Activated naive CD4-positive, alpha-beta T cell treated with anti-CD3 and anti-CD28 coated beads for 36 hours (primary cell): ENCODE data around the gene PRDX6. TPM values are rescaled to one million over a fixed set of nuclear protein-coding genes. Genes with fewer than 3 reads are reported as not detected.
A peak's percentile ranks its signal among the peaks of the same experiment; 100 is the strongest.

ENCODE experiments used
- CTCF ChIA-PET: fragments of 350-600 bp; sonication (Branson Sonifier 250); formaldehyde crosslinking; loops from one replicate; lab custom pipeline; 2021; ENCODE audit warnings: antibody characterized with exemption; lab: Charles Lee
- DNase-seq: peaks from one replicate; pipeline ENCODE4 v3.0.0-alpha.2; 2020
- H3K27ac Mint-ChIP-seq: one replicate; pipeline ENCODE4 v1.8.0; 2021; ENCODE audit warnings: mild to moderate bottlenecking, mixed read lengths
- H3K27me3 Mint-ChIP-seq: one replicate; pipeline ENCODE4 v1.8.0; 2021; ENCODE audit warnings: low read depth, mixed read lengths
- H3K36me3 Mint-ChIP-seq: one replicate; pipeline ENCODE4 v1.8.0; 2021; ENCODE audit warnings: low read depth, mixed read lengths
- H3K4me1 Mint-ChIP-seq: one replicate; pipeline ENCODE4 v1.8.0; 2021; ENCODE audit warnings: low read depth, mixed read lengths
- H3K4me3 Mint-ChIP-seq: one replicate; pipeline ENCODE4 v1.8.0; 2021; ENCODE audit warnings: mild to moderate bottlenecking, moderate library complexity, mixed read lengths
- H3K9me3 Mint-ChIP-seq: one replicate; pipeline ENCODE4 v1.8.0; 2021; ENCODE audit warnings: mixed read lengths
- intact Hi-C: fragments of 100-400 bp; cut with micrococcal nuclease; formaldehyde crosslinking; loops from one replicate; pipeline ENCODE4 v1.15.1; 2023
- total RNA-seq, 2 experiments: library from RNA; stranded (reverse); gene quantifications; one replicate each; pipeline ENCODE4 v1.2.3, GENCODE V29; 2021

Gene PRDX6, protein sequence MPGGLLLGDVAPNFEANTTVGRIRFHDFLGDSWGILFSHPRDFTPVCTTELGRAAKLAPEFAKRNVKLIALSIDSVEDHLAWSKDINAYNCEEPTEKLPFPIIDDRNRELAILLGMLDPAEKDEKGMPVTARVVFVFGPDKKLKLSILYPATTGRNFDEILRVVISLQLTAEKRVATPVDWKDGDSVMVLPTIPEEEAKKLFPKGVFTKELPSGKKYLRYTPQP
- total RNA-seq, result 100 to 1,000 TPM; 147 to 150 TPM

DNA sequence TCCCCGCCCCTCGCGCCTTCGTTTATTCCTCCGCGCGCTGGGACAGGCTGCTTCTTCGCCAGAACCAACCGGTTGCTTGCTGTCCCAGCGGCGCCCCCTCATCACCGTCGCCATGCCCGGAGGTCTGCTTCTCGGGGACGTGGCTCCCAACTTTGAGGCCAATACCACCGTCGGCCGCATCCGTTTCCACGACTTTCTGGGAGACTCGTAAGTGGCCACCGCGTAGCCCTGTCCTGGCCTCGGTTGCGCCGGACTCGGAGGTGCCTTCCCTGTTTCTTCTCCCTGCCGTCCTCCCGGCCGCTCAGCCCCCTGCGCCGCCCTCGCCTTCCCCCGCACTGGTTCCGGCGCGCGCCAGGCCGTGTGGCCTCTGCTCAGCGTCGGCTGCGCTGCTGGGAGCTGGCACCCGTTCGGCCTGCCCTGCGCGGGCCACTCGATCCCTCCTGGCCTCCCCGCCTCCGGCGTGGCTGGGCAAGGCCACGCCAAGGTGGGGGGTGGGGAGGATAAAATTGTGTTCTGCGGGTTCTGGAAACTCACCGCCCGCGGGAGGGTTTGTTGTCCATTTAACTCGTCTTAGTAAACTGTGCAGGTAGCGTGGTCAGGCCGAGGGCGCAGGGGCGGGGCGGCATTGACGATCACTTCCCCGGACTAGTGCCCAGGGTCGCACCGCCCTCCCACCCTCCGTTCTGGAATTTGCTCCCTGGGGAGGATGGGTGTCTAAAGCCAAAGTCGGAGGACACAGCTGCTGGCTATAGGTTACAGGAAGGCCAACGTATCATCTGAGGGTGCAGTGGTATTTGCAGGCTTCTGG, at the start of gene PRDX6:
Gene PRDX6 (plus strand): TSS at position 50 of the 808 bp plus-strand sequence. CDS start 63 bp downstream, at position 113.
- CTCF ChIA-PET, result interaction anchor here (0.6 to 4.7 kb wide), 5 partner anchors 8 to 410 kb away, joined by 3 to 31 read pairs (median 4); no protein-coding TSS in a partner anchor
- Mint-ChIP-seq H3K4me1 (peaks cover 65% of the 10 kb centered on the region), H3K4me3 (peak within 1 kb of the TSS; percentile 91), H3K27ac (peak within 1 kb of the TSS; percentile 93), H3K9me3 (no peaks in the 10 kb centered on the region), H3K36me3 (peaks cover 21% of the 10 kb centered on the region), H3K27me3 (no peaks in the 10 kb centered on the region)
- DNase-seq, result peak; percentile 85
- intact Hi-C loops, result loop anchor here (1.0 to 10.0 kb wide), 9 partner anchors 46 to 1547 kb away; partner anchors contain the start of genes KLHL20, MRPS14, RC3H1 and ZBTB37

DNA sequence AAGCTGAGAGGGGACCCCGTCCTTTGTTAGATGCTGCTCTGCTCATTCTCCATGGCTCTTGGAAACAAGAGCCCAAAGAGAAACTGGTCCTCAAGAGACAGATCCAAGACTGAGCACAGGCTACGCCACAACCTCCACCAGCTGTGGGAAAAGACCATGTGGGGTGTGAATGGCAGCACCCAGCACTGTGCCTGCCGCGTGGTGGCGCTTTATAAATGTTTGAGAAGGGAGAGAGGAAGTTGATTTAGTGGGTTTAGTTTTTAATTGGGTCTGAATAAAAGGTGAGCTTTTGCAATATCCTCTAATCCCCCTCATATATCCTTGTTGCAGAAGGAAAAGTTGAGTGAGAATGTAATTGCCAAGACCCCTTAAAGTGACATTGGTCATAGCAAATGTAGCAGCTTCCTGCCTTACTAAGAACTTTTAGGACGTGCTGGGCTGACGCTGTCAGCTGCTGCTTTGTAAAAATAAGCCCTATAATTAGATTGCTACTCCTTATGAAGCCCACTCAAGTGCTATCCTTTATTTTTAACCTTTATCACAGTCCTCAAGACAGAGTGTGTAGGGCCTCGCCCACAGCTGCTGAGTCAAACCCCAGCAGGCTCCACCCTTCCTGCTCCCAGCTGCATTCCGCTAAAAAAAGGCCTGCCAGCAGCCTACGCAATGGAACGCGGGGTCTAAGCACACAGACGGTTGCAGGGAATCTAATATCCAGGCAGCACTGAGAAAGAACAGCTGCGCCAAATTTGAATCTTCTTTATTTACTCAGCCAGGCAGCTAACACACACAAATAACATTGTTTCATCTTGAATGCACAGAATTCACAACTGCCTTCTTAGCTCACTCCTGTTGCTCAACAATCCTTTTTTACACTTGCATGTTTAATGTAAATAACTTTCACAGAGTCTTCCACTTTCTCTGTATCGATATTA, 47.4 kb upstream of the PRDX6 start:
- Mint-ChIP-seq H3K27ac (peak overlapping the region; percentile 43), H3K27me3 (no peaks in the 10 kb centered on the region), H3K4me1 (peaks cover 16% of the 10 kb centered on the region), H3K36me3 (no peaks in the 10 kb centered on the region), H3K9me3 (no peaks in the 10 kb centered on the region), H3K4me3 (peak overlapping the region; percentile 42)
- CTCF ChIA-PET, result interaction anchor here (0.6 to 3.6 kb wide), 34 partner anchors 8 to 1314 kb away, joined by 3 to 32 read pairs (median 4); partner anchors contain the start of genes CENPL, DARS2, KLHL20 and PRDX6
- intact Hi-C loops, result loop anchor here (1.0 to 5.0 kb wide), 4 partner anchors 199 to 788 kb away; partner anchors contain the start of gene RABGAP1L
- DNase-seq, result peak; percentile 86

DNA sequence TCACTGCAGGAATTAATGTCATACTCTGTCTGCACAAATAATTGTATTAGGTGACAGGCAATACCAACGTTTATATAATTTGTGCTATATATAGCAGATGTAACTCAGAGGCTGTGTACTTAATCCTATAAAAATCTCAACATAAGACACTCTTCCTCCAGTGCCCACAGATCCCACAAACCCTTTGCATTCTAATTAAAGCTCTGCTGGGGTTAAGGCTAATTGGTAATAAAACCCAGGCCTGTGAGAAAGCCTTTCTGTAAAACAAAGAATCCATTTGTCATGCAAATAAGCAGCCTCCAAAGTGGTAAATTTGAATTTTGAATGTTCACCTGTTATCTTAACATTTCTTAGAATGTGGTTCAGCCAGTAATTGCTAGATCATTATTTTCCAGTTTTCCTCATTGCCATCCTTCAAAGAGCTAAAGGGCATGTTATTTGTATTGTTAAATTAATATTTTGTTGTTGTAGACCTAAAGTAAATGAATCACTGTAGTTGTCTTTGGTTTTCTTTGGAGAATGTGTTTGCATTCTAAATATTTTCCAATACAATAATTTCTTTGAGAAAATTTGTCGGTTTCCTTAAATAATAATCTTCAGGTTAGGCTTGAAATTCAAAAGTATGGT, 46.3 kb upstream of the PRDX6 start:
- Mint-ChIP-seq H3K27me3 (no peaks in the 10 kb centered on the region), H3K4me3 (no peak overlapping the region), H3K36me3 (no peaks in the 10 kb centered on the region), H3K27ac (no peak overlapping the region), H3K9me3 (no peaks in the 10 kb centered on the region), H3K4me1 (peaks cover 16% of the 10 kb centered on the region)
- DNase-seq, result no peak
- intact Hi-C loops, result loop anchor here (1.0 to 5.0 kb wide), 12 partner anchors 47 to 787 kb away; partner anchors contain the start of genes CENPL, DARS2, PRDX6 and RABGAP1L
- CTCF ChIA-PET, result interaction anchor here (0.6 to 3.6 kb wide), 21 partner anchors 8 to 683 kb away, joined by 3 to 32 read pairs (median 4); partner anchors contain the start of genes CENPL, DARS2, KLHL20 and PRDX6

DNA sequence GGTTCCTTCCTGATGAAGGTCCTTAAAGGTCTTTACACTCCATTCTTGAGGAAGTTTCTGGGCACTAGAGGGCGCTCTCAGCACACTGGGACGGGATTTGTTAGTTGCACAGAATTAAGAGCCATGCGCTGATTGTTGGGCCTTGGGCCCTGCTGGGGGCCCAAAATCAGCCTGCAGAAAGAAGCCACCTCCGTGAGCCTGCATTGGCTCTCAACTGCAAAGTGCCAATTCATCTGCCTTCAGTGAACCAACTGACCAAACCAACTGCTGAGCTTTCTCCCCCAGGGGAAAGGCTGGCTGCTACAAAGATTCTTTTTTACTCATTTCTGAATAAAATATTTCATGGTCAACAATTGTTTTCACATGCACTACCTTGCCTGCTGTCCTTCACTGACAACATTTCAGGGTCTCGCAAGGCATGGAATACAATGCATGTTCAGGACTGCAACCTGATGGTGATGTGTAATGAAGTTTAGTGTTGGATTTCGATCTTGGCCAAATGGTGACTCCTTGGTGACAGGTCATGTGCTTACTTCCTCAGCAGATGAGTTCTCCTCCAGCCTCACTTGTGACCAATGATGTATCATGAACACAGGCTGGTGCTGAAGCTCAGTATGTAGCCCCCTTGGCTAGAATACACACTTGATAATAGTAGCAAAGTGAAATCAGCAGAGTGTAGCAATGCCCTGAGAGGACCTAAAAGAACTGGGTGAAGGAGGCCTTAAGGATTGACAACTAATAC, 45.7 kb upstream of the PRDX6 start:
- Mint-ChIP-seq H3K27ac (no peak overlapping the region), H3K4me1 (peaks cover 16% of the 10 kb centered on the region), H3K27me3 (no peaks in the 10 kb centered on the region), H3K36me3 (no peaks in the 10 kb centered on the region), H3K9me3 (no peaks in the 10 kb centered on the region), H3K4me3 (no peak overlapping the region)
- intact Hi-C loops, result loop anchor here (1.0 to 5.0 kb wide), 11 partner anchors 46 to 726 kb away; partner anchors contain the start of genes CENPL, DARS2, PRDX6 and RABGAP1L
- DNase-seq, result peak; percentile 98
- CTCF ChIA-PET, result interaction anchor here (0.8 to 3.6 kb wide), 13 partner anchors 8 to 403 kb away, joined by 3 to 32 read pairs (median 4); partner anchors contain the start of genes CENPL, DARS2, KLHL20 and PRDX6

DNA sequence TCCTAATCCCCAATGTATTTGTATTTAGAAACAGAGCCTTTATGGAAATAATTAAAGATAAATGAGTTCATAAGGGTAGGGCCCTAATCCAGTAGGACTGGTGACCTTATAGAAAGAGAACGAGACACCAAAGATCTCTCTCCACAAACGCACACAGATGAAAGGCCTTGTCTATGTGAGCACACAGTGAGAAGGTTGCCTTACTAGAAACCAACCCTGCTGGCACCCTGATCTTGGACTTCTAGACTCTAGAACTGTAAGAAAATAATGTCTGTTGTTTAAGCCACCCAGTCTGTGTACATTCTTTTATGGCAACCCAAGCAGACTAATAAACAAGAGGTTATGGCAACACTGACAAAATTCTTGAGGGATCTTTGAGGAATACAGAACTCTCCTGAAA, 44.8 kb upstream of the PRDX6 start:
- DNase-seq, result no peak
- CTCF ChIA-PET, result interaction anchor here (1.0 to 3.6 kb wide), 5 partner anchors 12 to 393 kb away, joined by 3 to 32 read pairs (median 4); partner anchors contain the start of genes CENPL and DARS2
- Mint-ChIP-seq H3K36me3 (no peaks in the 10 kb centered on the region), H3K27ac (no peak overlapping the region), H3K27me3 (no peaks in the 10 kb centered on the region), H3K9me3 (no peaks in the 10 kb centered on the region), H3K4me3 (no peak overlapping the region), H3K4me1 (peaks cover 16% of the 10 kb centered on the region)
- intact Hi-C loops, result loop anchor here (5.0 kb wide), 2 partner anchors 340 to 725 kb away; partner anchors contain the start of gene RABGAP1L

DNA sequence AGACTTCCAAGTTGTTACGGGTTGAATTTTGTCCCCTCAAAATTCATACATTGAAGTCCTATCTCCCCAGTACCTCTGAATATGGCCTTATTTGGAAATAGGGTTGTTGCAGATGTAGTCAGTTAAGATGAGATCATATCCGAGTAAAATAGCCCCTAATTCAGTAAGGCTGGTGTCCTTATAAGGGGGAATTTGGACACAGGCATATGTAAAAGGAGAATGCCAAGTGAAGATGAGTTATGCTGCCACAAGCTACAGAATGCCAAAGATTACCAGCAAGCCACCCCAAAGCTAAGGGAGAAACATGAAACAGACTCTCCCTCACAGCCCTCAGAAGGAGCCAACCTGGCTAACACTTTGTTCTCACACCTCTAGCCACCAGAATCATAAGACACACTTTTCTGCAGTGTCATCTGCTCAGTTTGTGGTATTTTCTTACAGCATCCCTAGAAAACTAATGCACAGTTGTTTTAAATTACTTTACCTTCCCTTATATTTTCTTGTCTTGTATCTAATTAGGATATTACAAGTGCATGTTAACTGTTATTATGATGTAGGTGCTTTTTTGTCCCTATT, 43.3 kb upstream of the PRDX6 start:
- intact Hi-C loops, result loop anchor here (5.0 kb wide), 2 partner anchors 338 to 723 kb away; partner anchors contain the start of gene RABGAP1L
- Mint-ChIP-seq H3K4me3 (no peak overlapping the region), H3K27me3 (no peaks in the 10 kb centered on the region), H3K9me3 (no peaks in the 10 kb centered on the region), H3K4me1 (peaks cover 16% of the 10 kb centered on the region), H3K27ac (no peak overlapping the region), H3K36me3 (no peaks in the 10 kb centered on the region)
- CTCF ChIA-PET, result interaction anchor here (0.7 to 1.0 kb wide), 2 partner anchors 42 to 44 kb away, joined by 3 read pairs; no protein-coding TSS in a partner anchor
- DNase-seq, result no peak

DNA sequence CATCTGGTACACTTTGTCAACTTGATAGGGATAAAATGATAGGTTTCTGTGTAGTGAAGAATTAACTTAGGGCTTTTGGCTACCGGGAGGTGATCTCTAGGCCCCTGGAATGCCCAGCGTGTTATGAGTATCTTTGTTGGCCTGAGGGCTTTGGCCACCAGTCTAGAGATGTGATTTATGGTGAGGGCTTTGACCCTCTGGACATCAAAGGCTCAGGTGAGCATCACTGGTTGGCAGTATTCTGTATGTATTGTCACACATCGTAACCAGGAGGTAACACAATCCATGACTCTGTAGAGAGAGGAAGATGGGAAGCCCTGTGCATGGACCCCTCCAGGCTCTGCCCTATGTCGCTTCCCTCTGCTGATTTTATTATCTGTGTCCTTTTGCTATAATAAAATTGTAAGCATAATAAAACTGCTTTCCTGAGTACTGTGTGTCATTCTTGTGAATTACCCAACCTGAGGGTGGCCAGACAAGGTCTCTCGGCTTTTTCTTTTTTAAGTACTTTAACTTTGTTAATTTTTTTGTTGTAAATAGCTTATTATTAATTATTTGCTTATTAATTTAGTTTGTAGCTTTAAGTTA, 40.2 kb upstream of the PRDX6 start:
- H3K4me3 Mint-ChIP-seq, result no peak overlapping the region
- no peaks in the 10 kb centered on the region for H3K9me3 Mint-ChIP-seq
- peaks cover 2% of the 10 kb centered on the region for H3K36me3 Mint-ChIP-seq
- H3K4me1 Mint-ChIP-seq, result no peaks in the 10 kb centered on the region
- CTCF ChIA-PET, result no interaction called here
- no peak overlapping the region for H3K27ac Mint-ChIP-seq
- intact Hi-C loops, result no loop called here
- H3K27me3 Mint-ChIP-seq, result no peaks in the 10 kb centered on the region
- DNase-seq, result no peak

DNA sequence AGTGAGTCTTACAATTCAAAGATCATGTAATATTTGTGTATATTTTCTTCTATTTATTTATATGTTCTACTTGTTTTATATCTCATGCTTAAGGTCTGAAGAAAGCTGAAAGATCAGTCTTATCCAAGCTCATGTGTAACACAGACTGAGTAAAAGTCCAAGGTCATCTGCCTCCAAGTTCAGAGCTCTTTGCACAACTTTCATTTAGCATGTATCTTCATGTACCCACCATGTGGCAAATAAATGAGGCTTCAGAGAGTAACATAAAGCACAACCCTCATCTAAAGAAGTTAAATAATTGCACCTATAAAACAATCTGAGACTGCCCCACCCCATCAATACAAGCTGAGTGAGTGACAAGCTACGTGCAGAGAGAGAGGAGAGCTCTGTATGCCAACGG, 38.5 kb upstream of the PRDX6 start:
- Mint-ChIP-seq H3K9me3 (no peaks in the 10 kb centered on the region), H3K4me1 (peaks cover 4% of the 10 kb centered on the region), H3K27me3 (no peaks in the 10 kb centered on the region), H3K36me3 (peaks cover 2% of the 10 kb centered on the region), H3K4me3 (no peak overlapping the region), H3K27ac (no peak overlapping the region)
- CTCF ChIA-PET, result interaction anchor here (1.6 to 2.6 kb wide), 2 partner anchors 9 to 19 kb away, joined by 5 to 15 read pairs; no protein-coding TSS in a partner anchor
- intact Hi-C loops, result no loop called here
- DNase-seq, result no peak

DNA sequence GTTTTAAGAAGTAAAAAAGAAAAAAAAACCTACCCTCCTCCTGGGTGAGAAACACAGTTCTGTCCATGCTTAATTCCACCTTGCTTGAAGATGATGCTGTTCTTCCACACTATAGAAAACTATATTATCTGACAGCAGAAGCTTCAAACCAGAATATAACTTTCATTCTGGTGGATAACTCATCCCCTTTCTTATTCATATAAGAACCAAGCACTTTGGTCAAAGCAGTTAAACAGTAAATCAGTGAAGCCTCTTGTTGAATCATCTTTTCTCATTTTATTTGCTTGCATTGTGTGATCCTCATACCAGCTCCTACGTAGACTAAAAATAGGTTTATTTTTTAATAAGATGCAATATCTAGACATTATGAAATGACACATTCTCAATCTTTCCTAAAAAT, 36.7 kb upstream of the PRDX6 start:
- CTCF ChIA-PET, result interaction anchor here (2.6 kb wide), 1 partner anchor 11 kb away, joined by 15 read pairs; no protein-coding TSS in a partner anchor

DNA sequence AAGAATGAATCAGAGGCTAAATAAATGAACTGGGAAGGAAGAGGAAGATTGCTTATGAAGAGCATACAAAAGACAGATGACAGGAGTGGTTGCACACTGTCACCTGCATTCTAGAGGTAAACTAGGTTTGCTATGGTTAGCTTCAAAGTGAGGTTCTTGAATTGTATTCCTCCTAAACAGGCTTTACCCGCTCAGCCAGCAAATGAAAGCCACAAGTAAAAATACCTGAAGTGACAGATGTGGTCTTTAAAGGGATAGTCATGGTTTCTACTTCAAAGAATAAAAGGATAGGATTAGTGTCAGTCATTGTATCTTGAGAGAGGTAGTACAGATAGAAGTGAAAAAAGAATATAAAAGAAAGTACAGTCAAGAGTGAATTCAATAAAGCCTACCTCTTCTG, 32.4 kb upstream of the PRDX6 start:
- H3K4me3 Mint-ChIP-seq, result no peak overlapping the region
- CTCF ChIA-PET, result interaction anchor here (0.7 to 2.7 kb wide), 3 partner anchors 10 to 383 kb away, joined by 3 to 7 read pairs (median 4); no protein-coding TSS in a partner anchor
- H3K27ac Mint-ChIP-seq, result peak overlapping the region; percentile 7

More for the DNA sequence above, 36.7 kb upstream of the PRDX6 start:
- Mint-ChIP-seq H3K9me3 (no peaks in the 10 kb centered on the region), H3K4me3 (no peak overlapping the region), H3K4me1 (peaks cover 19% of the 10 kb centered on the region), H3K36me3 (peaks cover 2% of the 10 kb centered on the region), H3K27ac (no peak overlapping the region), H3K27me3 (no peaks in the 10 kb centered on the region)
- no peak for DNase-seq
- intact Hi-C loops, result no loop called here

More for the DNA sequence above, 32.4 kb upstream of the PRDX6 start:
- Mint-ChIP-seq H3K9me3 (peaks cover 14% of the 10 kb centered on the region), H3K27me3 (no peaks in the 10 kb centered on the region), H3K4me1 (peaks cover 24% of the 10 kb centered on the region), H3K36me3 (peaks cover 29% of the 10 kb centered on the region)
- DNase-seq, result peak; percentile 13
- intact Hi-C loops, result no loop called here
